ENCODE measurements around the gene ELK4. TPM values are rescaled to one million over a fixed set of nuclear protein-coding genes. Genes with fewer than 3 reads are reported as not detected.

ELK4 gene
- total RNA-seq, 1 experiment from 2014 or later = 31.2 TPM

DNA sequence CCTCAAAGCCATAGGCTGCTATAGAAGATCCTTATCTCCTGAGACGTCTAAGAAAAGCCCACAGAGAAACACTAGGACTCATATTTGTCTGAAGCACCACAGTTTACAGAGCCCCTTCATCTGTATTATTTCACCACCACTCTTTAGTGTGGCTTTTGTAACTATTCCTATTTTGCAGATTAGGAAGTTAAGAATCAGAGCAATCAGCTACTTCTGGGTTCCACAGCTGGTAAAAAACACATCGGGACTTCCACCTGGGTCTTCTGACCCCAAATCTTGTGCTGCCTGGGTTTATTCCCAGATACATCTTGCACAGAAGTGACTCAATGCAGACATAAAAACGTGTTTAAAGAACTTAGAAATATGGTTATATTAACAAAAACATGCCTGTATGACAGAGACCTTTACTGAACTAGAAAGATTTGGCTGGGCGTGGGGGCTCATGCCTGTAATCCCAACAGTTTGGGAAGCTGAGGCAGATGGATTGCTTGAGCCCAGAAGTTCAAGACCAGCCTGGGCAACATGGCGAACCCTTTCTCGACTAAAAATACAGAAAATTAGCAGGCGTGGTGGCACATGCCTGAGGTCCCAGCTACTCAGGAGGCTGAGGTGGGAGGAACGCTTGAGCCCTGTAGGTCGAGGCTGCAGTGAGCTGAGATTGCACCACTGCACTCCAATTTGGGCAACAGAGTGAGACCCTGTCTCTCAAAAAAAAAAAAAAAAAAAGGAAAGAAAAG, 40.9 kb downstream of the ELK4 start:
- Mint-ChIP-seq H3K36me3 (ENCODE audit: insufficient read depth in 1 of 3, low read depth in 3 of 3) (no peaks in the 10 kb centered on the region), H3K27ac (no peak overlapping the region), H3K4me1 (peaks cover 11 to 14% of the 10 kb centered on the region in 2 experiments), H3K9me3 (no peaks in the 10 kb centered on the region; a peak in 1 of 5 replicates), H3K27me3 (ENCODE audit: low read depth) (peaks cover 12% of the 10 kb centered on the region), H3K4me3 (no peak overlapping the region)
- Histone ChIP-seq H3K56ac (ENCODE audit: insufficient read length, low read depth, low read length) (no peak overlapping the region), H2AK5ac (ENCODE audit: insufficient read length, low read length) (no peak overlapping the region), H4K20me1 (ENCODE audit: control insufficient read depth, insufficient read depth, insufficient read length) (no peaks in the 10 kb centered on the region), H3K27me3 (ENCODE audit: insufficient read depth, low read length) (no peaks in the 10 kb centered on the region), H3K23ac (ENCODE audit: insufficient read length, low read depth, low read length) (no peak overlapping the region), H2BK120ac (ENCODE audit: low read depth, low read length, poor library complexity, severe bottlenecking) (no peak overlapping the region), H3K14ac (ENCODE audit: insufficient read depth, low read length) (no peak overlapping the region), H3K9me3 (ENCODE audit: control insufficient read depth, low read depth, low read length) (no peaks in the 10 kb centered on the region), H4K8ac (replicated peaks; ENCODE audit: insufficient read length, low read depth, low read length) (no peak overlapping the region), H3K79me1 (ENCODE audit: insufficient read depth, low read depth, low read length, poor library complexity, severe bottlenecking) (no peaks in the 10 kb centered on the region), H2BK20ac (ENCODE audit: low read depth, low read length, poor library complexity, severe bottlenecking) (no peak overlapping the region), H3K9ac (ENCODE audit: extremely low read depth, insufficient read length, low read length) (no peak overlapping the region), H3K23me2 (ENCODE audit: insufficient read length, low read depth, low read length, poor library complexity, severe bottlenecking) (no peaks in the 10 kb centered on the region), H3K18ac (ENCODE audit: insufficient read length, low read depth, low read length) (no peak overlapping the region), H4K91ac (ENCODE audit: insufficient read length, low read depth, low read length) (no peak overlapping the region), H2AFZ (ENCODE audit: low read length) (no peak overlapping the region), H2BK5ac (ENCODE audit: insufficient read length, low read length) (no peak overlapping the region), H3K4me1 (ENCODE audit: insufficient read depth, low read length) (no peaks in the 10 kb centered on the region), H3K4me2 (ENCODE audit: insufficient read depth, insufficient read length, low read length) (no peak overlapping the region), H3K79me2 (ENCODE audit: insufficient read depth, low read length) (no peaks in the 10 kb centered on the region), H3T11ph (ENCODE audit: low read length) (no peak overlapping the region), H2BK15ac (ENCODE audit: low read depth, low read length) (no peak overlapping the region), H3K4ac (ENCODE audit: low read depth, low read length) (no peak overlapping the region), H2BK12ac (ENCODE audit: insufficient read length, low read depth, low read length) (no peak overlapping the region), H3K27ac (ENCODE audit: insufficient read length, low read depth, low read length) (no peak overlapping the region), H4K5ac (ENCODE audit: insufficient read length, low read depth, low read length) (no peak overlapping the region)
- TF ChIP-seq, protein P1, sequence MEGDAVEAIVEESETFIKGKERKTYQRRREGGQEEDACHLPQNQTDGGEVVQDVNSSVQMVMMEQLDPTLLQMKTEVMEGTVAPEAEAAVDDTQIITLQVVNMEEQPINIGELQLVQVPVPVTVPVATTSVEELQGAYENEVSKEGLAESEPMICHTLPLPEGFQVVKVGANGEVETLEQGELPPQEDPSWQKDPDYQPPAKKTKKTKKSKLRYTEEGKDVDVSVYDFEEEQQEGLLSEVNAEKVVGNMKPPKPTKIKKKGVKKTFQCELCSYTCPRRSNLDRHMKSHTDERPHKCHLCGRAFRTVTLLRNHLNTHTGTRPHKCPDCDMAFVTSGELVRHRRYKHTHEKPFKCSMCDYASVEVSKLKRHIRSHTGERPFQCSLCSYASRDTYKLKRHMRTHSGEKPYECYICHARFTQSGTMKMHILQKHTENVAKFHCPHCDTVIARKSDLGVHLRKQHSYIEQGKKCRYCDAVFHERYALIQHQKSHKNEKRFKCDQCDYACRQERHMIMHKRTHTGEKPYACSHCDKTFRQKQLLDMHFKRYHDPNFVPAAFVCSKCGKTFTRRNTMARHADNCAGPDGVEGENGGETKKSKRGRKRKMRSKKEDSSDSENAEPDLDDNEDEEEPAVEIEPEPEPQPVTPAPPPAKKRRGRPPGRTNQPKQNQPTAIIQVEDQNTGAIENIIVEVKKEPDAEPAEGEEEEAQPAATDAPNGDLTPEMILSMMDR (conservative IDR thresholded peaks at IDR 0.05) = no peak
- DNase-seq = no peak
- no CpG with 5 or more reads among the region's 9 CpGs for WGBS (ENCODE audit: extremely low coverage, insufficient read length, low lambda C conversion rate)
